SK-N-SH (cell line): ENCODE data around the gene ZNF587.

ENCODE experiments used
- EP300 ChIP-seq, 2 experiments: IDR thresholded peaks; 2 replicates each; pipeline versions ENCODE4 v1.4.0 to v1.6.1; 2012; ENCODE audit warnings: borderline replicate concordance in 1 of 2, low read depth in 1 of 2, low read length in 1 of 2
- JUND ChIP-seq: IDR thresholded peaks from 2 replicates; pipeline ENCODE4 v1.4.0; 2012
- NFIC ChIP-seq: IDR thresholded peaks from 2 replicates; pipeline ENCODE4 v1.4.0; 2012; ENCODE audit warnings: borderline replicate concordance
- RFX5 ChIP-seq: IDR thresholded peaks from 2 replicates; pipeline ENCODE4 v1.6.1; 2012; ENCODE audit warnings: mild to moderate bottlenecking, improper control_type of control experiment, low read length
- SIN3A ChIP-seq: IDR thresholded peaks from 2 replicates; pipeline ENCODE4 v1.6.1; 2012; ENCODE audit warnings: low read depth, mild to moderate bottlenecking, low read length, moderate library complexity, borderline replicate concordance
- SMC3 ChIP-seq: IDR thresholded peaks from 2 replicates; pipeline ENCODE4 v1.6.1; 2012; ENCODE audit warnings: low read depth, low read length, improper control_type of control experiment
- TF ChIP-seq, protein P1 (sequence below): fragments of 200-600 bp; sonication (generic); IDR thresholded peaks from 2 replicates; pipeline ENCODE4 v1.6.1; 2017; ENCODE audit warnings: antibody characterized with exemption, mild to moderate bottlenecking, moderate library complexity

- TF ChIP-seq, protein P1, sequence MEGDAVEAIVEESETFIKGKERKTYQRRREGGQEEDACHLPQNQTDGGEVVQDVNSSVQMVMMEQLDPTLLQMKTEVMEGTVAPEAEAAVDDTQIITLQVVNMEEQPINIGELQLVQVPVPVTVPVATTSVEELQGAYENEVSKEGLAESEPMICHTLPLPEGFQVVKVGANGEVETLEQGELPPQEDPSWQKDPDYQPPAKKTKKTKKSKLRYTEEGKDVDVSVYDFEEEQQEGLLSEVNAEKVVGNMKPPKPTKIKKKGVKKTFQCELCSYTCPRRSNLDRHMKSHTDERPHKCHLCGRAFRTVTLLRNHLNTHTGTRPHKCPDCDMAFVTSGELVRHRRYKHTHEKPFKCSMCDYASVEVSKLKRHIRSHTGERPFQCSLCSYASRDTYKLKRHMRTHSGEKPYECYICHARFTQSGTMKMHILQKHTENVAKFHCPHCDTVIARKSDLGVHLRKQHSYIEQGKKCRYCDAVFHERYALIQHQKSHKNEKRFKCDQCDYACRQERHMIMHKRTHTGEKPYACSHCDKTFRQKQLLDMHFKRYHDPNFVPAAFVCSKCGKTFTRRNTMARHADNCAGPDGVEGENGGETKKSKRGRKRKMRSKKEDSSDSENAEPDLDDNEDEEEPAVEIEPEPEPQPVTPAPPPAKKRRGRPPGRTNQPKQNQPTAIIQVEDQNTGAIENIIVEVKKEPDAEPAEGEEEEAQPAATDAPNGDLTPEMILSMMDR, result no peak
- no peak for TF ChIP-seq SIN3A
- no peak for TF ChIP-seq JUND
- TF ChIP-seq EP300 (IDR thresholded peaks at IDR 0.05; ENCODE audit: borderline replicate concordance in 1 of 2, low read depth in 1 of 2, low read length in 1 of 2), result no peak
- no peak for TF ChIP-seq NFIC
- no peak for TF ChIP-seq RFX5
- TF ChIP-seq SMC3, result no peak
These were observed 24.1 kb upstream of the ZNF587 start for GRCh38 chr19:57825511-57825910.
